Ectodermal cell (in vitro differentiated cells): ENCODE results near the gene RDM1. TPM values are rescaled to one million over a fixed set of nuclear protein-coding genes. Genes with fewer than 3 reads are reported as not detected.

ENCODE experiments used
- H3K27ac ChIP-seq: 2 replicates; pipeline ENCODE4 v1.7.0; 2013; ENCODE audit warnings: mild to moderate bottlenecking, low read depth, low read length; ENCODE audit not compliant: insufficient read depth, poor library complexity, severe bottlenecking
- H3K27me3 ChIP-seq: 2 replicates; pipeline ENCODE4 v1.7.0; 2013; ENCODE audit warnings: mild to moderate bottlenecking, low read length; ENCODE audit not compliant: insufficient read depth, control insufficient read depth, poor library complexity, severe bottlenecking
- H3K36me3 ChIP-seq: one replicate; pipeline ENCODE4 v1.7.0; 2013; ENCODE audit warnings: low read length; ENCODE audit not compliant: control insufficient read depth, insufficient read depth
- H3K4me1 ChIP-seq: one replicate; pipeline ENCODE4 v1.7.0; 2013; ENCODE audit warnings: low read length; ENCODE audit not compliant: control insufficient read depth, insufficient read depth
- H3K4me3 ChIP-seq: 2 replicates; pipeline ENCODE4 v1.7.0; 2013; ENCODE audit warnings: low read depth, low read length, control low read depth; ENCODE audit not compliant: insufficient read depth
- H3K9me3 ChIP-seq: 2 replicates; pipeline ENCODE4 v1.7.0; 2013; ENCODE audit warnings: mild to moderate bottlenecking, low read length, moderate library complexity; ENCODE audit not compliant: control insufficient read depth
- WGBS, 2 experiments: methylation state at CpG; one replicate each; pipeline ENCODE4 v1.1.7; 2013; ENCODE audit warnings: missing lambda C conversion rate in 2 of 2; 5-methylcytosine and 5-hydroxymethylcytosine counted together
- polyA plus RNA-seq, 4 experiments: library from polyadenylated mRNA; stranded (reverse); fragments of 50-300 nt; gene quantifications; one replicate each; pipeline ENCODE4 v1.2.3, GENCODE V29; 2013

RDM1 gene, protein sequence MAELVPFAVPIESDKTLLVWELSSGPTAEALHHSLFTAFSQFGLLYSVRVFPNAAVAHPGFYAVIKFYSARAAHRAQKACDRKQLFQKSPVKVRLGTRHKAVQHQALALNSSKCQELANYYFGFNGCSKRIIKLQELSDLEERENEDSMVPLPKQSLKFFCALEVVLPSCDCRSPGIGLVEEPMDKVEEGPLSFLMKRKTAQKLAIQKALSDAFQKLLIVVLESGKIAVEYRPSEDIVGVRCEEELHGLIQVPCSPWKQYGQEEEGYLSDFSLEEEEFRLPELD
- polyA plus RNA-seq (2013, experiment 1 of 4), result 9.6 TPM
- polyA plus RNA-seq (2013, experiment 2 of 4), result 10.9 TPM
- polyA plus RNA-seq (2013, experiment 3 of 4), result 16.9 TPM
- polyA plus RNA-seq (2013, experiment 4 of 4), result 21.7 TPM

DNA sequence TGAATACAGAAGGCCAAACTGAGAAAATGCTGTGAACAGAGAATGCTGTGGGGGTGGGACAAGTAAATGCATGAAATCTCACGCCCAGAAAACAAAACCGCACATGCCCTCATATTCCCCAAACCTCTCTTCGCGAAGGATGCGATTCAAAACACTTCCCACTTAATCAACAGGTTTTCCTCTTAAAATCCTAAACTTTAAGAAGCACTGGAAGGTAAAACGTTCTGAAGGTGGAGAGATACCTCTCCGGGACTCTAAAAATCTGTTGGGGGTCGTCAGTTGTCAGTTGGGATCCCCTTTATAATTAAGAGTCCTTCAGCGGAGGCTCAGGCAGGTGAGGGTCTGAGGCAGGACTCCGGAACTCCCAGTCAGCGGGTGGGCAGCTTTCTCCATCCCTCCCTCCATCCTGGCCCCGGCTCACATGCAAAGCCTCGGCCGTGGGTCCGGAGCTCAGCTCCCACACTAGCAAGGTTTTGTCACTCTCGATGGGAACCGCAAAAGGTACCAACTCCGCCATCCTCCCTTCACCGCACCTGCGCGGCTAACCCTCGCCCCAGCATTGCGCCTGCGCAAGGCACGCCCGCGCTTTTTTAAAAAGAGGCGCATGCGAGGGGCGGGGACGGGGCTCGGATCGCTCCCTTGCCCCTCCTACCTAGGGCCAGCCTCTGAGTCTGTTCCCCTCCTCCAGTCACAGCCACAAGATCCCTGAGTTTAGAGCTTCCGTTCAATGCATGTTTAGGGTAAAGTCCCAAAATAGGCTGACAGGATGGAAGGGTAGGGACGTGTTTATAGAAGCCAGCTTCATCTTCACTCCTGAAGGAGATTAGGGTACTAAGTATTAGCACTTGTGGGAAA lies at the start of gene RDM1:
Gene RDM1 (minus strand): TSS at position 563 of the 855 bp plus-strand sequence. CDS start 46 bp downstream, at position 517.
- H3K4me1 ChIP-seq, result peaks cover 12% of the 10 kb centered on the region
- H3K27me3 ChIP-seq, result no peaks in the 10 kb centered on the region
- H3K36me3 ChIP-seq, result no peaks in the 10 kb centered on the region
- 4 to 7% methylated on average over 35 of the region's 35 CpGs for WGBS, 2 experiments
- H3K9me3 ChIP-seq, result no peaks in the 10 kb centered on the region
- peak within 1 kb of the TSS; percentile 39 for H3K4me3 ChIP-seq
- no peak within 1 kb of the TSS for H3K27ac ChIP-seq

GRCh38 chr17:35978346-35978745 lies 47.8 kb upstream of the RDM1 start:
- H3K27ac ChIP-seq, result no peak overlapping the region
- 85 to 91% methylated on average over 3 of the region's 3 CpGs for WGBS, 2 experiments
- no peaks in the 10 kb centered on the region for H3K4me1 ChIP-seq
- no peaks in the 10 kb centered on the region for H3K36me3 ChIP-seq
- H3K9me3 ChIP-seq, result no peaks in the 10 kb centered on the region
- no peaks in the 10 kb centered on the region for H3K27me3 ChIP-seq
- H3K4me3 ChIP-seq, result no peak overlapping the region

DNA sequence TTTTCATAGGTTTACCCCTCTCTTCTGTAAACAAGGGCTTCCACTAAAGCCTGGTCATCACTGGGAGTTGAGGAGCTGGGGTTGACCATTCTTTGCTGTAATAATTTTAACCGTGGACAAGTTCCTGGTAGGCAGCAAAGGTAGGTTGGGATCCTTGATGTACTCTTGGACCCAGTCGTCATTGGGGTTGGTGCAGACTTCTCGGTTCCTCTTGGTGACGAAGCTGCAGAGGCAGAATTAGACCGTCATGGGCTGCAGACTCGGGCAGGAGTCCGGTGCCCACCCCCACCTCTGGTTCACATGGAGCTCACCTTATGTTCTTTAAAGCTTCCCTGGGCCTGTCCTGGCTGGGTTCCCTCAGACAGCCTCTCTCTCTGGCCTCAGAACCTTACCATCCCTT lies 46.9 kb upstream of the RDM1 start:
- Histone ChIP-seq H3K4me1 (no peaks in the 10 kb centered on the region), H3K9me3 (no peaks in the 10 kb centered on the region), H3K4me3 (no peak overlapping the region), H3K27ac (no peak overlapping the region), H3K36me3 (no peaks in the 10 kb centered on the region), H3K27me3 (no peaks in the 10 kb centered on the region)
- 91 to 92% methylated on average over 7 of the region's 7 CpGs for WGBS, 2 experiments

GRCh38 chr17:35973333-35974260 lies 43.0 kb upstream of the RDM1 start:
- Histone ChIP-seq H3K4me3 (no peak overlapping the region), H3K27me3 (no peaks in the 10 kb centered on the region), H3K4me1 (no peaks in the 10 kb centered on the region), H3K9me3 (no peaks in the 10 kb centered on the region), H3K27ac (no peak overlapping the region), H3K36me3 (no peaks in the 10 kb centered on the region)
- 89 to 93% methylated on average over 10 of the region's 10 CpGs for WGBS, 2 experiments

DNA sequence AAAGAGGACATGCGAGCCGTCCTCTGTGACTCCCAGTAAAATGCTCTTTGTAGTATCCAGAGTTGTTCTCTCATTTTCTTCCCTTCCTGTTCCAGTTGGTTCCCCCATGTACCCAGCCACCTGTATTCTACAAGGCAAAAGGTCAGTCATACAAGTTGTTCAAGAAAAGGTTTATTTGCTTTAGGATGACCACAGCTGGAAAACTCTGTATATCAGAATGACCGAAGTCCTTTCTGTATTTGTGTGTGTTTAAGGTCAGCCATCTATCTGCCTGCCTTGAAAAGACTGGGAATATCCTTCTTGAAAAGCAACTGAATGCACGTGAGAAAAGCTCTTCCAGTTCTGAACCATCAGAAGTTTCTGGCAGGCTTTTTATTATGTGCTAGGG lies 42.4 kb upstream of the RDM1 start:
- H3K27ac ChIP-seq, result no peak overlapping the region
- WGBS, 2 experiments, result 91 to 94% methylated on average over 4 of the region's 4 CpGs
- no peaks in the 10 kb centered on the region for H3K9me3 ChIP-seq
- H3K4me3 ChIP-seq, result no peak overlapping the region
- H3K36me3 ChIP-seq, result no peaks in the 10 kb centered on the region
- H3K27me3 ChIP-seq, result no peaks in the 10 kb centered on the region
- no peaks in the 10 kb centered on the region for H3K4me1 ChIP-seq

DNA sequence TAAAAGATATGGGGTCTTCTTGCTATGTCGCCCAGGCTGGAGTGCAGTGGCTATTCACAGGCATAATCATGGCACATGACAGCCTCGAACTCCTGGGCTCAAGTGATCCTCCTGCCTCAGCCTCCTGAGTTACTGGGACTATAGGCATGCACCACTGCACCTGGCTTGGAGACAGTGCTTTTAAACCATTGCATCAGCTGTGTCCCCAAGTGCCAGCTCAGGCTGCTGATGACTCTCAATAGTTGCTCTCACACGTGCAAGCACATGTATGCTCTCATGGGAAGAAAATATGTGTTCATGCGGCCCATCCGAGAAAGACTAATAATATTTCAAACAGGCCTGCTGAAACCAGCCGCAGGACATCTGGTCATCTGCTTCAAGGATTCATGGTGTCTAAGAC lies 42.0 kb upstream of the RDM1 start:
- Histone ChIP-seq H3K27ac (no peak overlapping the region), H3K9me3 (no peaks in the 10 kb centered on the region), H3K4me3 (no peak overlapping the region), H3K36me3 (no peaks in the 10 kb centered on the region), H3K4me1 (no peaks in the 10 kb centered on the region), H3K27me3 (no peaks in the 10 kb centered on the region)
- 94 to 95% methylated on average over 6 of the region's 6 CpGs for whole genome bisulfite sequencing, 2 experiments

DNA sequence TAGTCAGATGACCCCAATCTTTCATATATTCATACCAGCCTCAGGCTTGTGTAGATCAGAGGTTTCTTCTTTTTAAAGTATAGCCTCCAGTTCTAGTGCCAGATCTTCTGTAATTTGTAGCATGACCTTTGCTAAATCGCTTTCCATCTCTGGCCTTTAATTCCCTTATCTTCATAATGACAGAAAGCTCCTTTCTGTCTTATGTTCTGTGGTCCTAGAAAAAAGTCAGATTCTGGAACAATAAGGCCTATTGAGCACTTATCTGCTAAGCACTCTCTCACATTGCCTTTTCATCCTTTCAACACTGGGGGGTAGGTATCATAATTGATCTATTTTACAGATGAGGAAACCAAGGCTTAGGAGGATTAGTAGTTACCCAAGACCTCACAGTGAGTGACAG lies 41.5 kb upstream of the RDM1 start:
- WGBS, 2 experiments, result 87 to 100% methylated on average over 1 of the region's 1 CpG
- H3K4me1 ChIP-seq, result no peaks in the 10 kb centered on the region
- H3K27ac ChIP-seq, result no peak overlapping the region
- no peaks in the 10 kb centered on the region for H3K36me3 ChIP-seq
- H3K27me3 ChIP-seq, result no peaks in the 10 kb centered on the region
- no peak overlapping the region for H3K4me3 ChIP-seq
- H3K9me3 ChIP-seq, result no peaks in the 10 kb centered on the region

- H3K27me3 ChIP-seq, result no peaks in the 10 kb centered on the region
- H3K27ac ChIP-seq, result no peak overlapping the region
- H3K4me1 ChIP-seq, result no peaks in the 10 kb centered on the region
- no peaks in the 10 kb centered on the region for H3K9me3 ChIP-seq
- H3K4me3 ChIP-seq, result no peak overlapping the region
- WGBS, 2 experiments, result 59 to 62% methylated on average over 8 of the region's 8 CpGs
- no peaks in the 10 kb centered on the region for H3K36me3 ChIP-seq
Observed at GRCh38 chr17:35969558-35970380, 39.2 kb upstream of the RDM1 start.

DNA sequence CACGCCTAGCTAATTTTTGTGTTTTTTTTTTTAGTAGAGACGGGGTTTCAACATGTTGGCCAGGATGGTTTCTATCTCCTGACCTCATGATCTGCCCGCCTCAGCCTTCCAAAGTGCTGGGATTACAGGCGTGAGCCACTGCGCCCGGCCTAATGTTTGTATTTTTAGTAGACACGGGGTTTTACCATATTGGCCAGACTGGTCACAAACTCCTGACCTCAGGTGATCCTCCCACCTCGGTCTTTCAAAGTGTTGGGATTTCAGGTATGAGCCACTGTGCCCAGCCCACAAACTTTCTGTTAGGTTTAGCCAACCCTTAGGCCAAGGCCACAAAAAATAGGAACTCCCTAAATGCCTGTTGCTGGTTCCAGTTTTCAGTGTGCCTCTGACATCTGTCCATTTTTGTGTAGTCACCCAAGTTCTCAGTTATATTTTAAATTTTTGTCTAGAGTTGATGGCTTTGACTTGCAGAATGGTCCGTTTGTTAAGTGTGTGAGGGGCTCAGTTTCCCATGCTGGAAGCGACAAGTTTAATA lies 38.0 kb upstream of the RDM1 start:
- H3K36me3 ChIP-seq, result no peaks in the 10 kb centered on the region
- H3K9me3 ChIP-seq, result no peaks in the 10 kb centered on the region
- H3K4me1 ChIP-seq, result no peaks in the 10 kb centered on the region
- H3K27me3 ChIP-seq, result no peaks in the 10 kb centered on the region
- H3K4me3 ChIP-seq, result no peak overlapping the region
- 88 to 89% methylated on average over 10 of the region's 10 CpGs for WGBS, 2 experiments
- H3K27ac ChIP-seq, result no peak overlapping the region
